ENCODE measurements around the gene SETDB1. TPM values are rescaled to one million over a fixed set of nuclear protein-coding genes. Genes with fewer than 3 reads are reported as not detected.
A peak's percentile ranks its signal among the peaks of the same experiment; 100 is the strongest.

SETDB1 gene
- total and polyA plus RNA-seq, 2 of the 13 experiments (the other 11 are each of a cell fraction or from before 2014, with no cell fraction given): 33.1 to 34.6 TPM

DNA sequence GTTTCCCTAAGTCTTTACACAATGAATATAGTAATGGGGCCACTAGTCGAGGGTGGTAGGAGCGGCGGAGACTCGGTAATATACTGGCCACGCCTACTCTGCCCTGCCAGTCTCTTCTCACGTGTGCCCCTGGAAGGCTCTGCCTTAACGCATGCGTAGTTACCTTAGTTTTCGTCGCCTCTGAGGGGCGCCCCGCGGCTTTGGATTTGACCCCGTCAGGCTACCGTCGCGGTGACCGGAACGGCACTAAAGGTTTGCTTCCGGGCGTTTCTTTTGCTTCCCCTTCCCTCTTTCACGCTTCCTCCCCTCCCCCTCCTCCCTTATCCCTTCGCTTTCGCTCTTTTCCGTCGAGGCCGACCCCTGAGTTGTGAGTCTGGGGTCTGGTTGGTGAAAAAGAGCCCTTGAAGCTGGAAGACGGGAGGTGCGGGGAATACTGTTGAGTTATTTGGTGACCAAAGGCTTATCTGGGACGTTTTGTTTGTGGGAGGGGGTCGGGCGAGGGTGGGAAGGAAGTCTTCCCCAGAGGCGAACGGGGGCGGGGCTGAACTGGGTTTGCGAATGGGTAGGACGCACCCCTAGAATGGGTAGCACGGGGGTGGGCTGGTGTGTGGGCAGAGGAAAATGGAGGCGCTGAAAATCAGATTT, at the start of gene SETDB1 (continued):
- TF ChIP-seq, protein P1, sequence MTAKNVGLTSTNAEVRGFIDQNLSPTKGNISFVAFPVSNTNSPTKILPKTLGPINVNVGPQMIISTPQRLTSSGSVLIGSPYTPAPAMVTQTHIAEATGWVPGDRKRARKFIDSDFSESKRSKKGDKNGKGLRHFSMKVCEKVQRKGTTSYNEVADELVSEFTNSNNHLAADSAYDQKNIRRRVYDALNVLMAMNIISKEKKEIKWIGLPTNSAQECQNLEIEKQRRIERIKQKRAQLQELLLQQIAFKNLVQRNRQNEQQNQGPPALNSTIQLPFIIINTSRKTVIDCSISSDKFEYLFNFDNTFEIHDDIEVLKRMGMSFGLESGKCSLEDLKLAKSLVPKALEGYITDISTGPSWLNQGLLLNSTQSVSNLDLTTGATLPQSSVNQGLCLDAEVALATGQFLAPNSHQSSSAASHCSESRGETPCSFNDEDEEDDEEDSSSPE (CRISPR knock-in tag; IDR thresholded peaks at IDR 0.05): peak; percentile 78
- TF ChIP-seq ZNF292 (CRISPR knock-in tag; IDR thresholded peaks at IDR 0.05; ENCODE audit: borderline replicate concordance, low read depth): no peak
- TF ChIP-seq, protein P2, sequence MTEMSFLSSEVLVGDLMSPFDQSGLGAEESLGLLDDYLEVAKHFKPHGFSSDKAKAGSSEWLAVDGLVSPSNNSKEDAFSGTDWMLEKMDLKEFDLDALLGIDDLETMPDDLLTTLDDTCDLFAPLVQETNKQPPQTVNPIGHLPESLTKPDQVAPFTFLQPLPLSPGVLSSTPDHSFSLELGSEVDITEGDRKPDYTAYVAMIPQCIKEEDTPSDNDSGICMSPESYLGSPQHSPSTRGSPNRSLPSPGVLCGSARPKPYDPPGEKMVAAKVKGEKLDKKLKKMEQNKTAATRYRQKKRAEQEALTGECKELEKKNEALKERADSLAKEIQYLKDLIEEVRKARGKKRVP (CRISPR knock-in tag; IDR thresholded peaks at IDR 0.05): peak in 1 of 2 experiments; percentile 51; a peak in 1 of 4 replicates
- peak; percentile 90 for TF ChIP-seq PRPF4 (IDR thresholded peaks at IDR 0.05; ENCODE audit: low read depth, low read length, poor library complexity, severe bottlenecking)
- TF ChIP-seq ZNF883 (CRISPR knock-in tag; IDR thresholded peaks at IDR 0.05; ENCODE audit: not compliant biosample characterization): no peak
- peak; percentile 85 for TF ChIP-seq PHF8 (CRISPR knock-in tag; IDR thresholded peaks at IDR 0.05)
- peak; percentile 88 for TF ChIP-seq ELF1 (CRISPR knock-in tag; IDR thresholded peaks at IDR 0.05)
- TF ChIP-seq, protein P3, sequence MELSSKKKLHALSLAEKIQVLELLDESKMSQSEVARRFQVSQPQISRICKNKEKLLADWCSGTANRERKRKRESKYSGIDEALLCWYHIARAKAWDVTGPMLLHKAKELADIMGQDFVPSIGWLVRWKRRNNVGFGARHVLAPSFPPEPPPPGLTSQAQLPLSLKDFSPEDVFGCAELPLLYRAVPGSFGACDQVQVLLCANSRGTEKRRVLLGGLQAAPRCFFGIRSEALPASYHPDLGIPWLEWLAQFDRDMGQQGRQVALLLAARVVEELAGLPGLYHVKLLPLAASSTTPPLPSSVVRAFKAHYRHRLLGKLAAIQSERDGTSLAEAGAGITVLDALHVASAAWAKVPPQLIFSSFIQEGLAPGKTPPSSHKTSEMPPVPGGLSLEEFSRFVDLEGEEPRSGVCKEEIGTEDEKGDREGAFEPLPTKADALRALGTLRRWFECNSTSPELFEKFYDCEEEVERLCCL (CRISPR knock-in tag; IDR thresholded peaks at IDR 0.05; ENCODE audit: borderline replicate concordance): no peak
- no peak for TF ChIP-seq RFXANK (CRISPR knock-in tag; IDR thresholded peaks at IDR 0.05)
- no peak for TF ChIP-seq SNAI1 (CRISPR knock-in tag; IDR thresholded peaks at IDR 0.05; ENCODE audit: borderline replicate concordance)
- TF ChIP-seq, protein P4, sequence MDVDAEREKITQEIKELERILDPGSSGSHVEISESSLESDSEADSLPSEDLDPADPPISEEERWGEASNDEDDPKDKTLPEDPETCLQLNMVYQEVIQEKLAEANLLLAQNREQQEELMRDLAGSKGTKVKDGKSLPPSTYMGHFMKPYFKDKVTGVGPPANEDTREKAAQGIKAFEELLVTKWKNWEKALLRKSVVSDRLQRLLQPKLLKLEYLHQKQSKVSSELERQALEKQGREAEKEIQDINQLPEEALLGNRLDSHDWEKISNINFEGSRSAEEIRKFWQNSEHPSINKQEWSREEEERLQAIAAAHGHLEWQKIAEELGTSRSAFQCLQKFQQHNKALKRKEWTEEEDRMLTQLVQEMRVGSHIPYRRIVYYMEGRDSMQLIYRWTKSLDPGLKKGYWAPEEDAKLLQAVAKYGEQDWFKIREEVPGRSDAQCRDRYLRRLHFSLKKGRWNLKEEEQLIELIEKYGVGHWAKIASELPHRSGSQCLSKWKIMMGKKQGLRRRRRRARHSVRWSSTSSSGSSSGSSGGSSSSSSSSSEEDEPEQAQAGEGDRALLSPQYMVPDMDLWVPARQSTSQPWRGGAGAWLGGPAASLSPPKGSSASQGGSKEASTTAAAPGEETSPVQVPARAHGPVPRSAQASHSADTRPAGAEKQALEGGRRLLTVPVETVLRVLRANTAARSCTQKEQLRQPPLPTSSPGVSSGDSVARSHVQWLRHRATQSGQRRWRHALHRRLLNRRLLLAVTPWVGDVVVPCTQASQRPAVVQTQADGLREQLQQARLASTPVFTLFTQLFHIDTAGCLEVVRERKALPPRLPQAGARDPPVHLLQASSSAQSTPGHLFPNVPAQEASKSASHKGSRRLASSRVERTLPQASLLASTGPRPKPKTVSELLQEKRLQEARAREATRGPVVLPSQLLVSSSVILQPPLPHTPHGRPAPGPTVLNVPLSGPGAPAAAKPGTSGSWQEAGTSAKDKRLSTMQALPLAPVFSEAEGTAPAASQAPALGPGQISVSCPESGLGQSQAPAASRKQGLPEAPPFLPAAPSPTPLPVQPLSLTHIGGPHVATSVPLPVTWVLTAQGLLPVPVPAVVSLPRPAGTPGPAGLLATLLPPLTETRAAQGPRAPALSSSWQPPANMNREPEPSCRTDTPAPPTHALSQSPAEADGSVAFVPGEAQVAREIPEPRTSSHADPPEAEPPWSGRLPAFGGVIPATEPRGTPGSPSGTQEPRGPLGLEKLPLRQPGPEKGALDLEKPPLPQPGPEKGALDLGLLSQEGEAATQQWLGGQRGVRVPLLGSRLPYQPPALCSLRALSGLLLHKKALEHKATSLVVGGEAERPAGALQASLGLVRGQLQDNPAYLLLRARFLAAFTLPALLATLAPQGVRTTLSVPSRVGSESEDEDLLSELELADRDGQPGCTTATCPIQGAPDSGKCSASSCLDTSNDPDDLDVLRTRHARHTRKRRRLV (CRISPR knock-in tag; IDR thresholded peaks at IDR 0.05): no peak
- peak; percentile 29 for TF ChIP-seq SKI (IDR thresholded peaks at IDR 0.05; ENCODE audit: partially characterized antibody)
- TF ChIP-seq BORCS8-MEF2B (CRISPR knock-in tag; IDR thresholded peaks at IDR 0.05): peak; percentile 42; the same call in 1 of the 2 replicates
- TF ChIP-seq TBX2 (CRISPR knock-in tag; IDR thresholded peaks at IDR 0.05; ENCODE audit: borderline replicate concordance): peak; percentile 77
- no peak for TF ChIP-seq NFE2L1 (CRISPR knock-in tag; IDR thresholded peaks at IDR 0.05; ENCODE audit: borderline replicate concordance)
- TF ChIP-seq NBN (conservative IDR thresholded peaks at IDR 0.05): no peak
- TF ChIP-seq ZFP1 (CRISPR knock-in tag; IDR thresholded peaks at IDR 0.05): peak; percentile 64
- TF ChIP-seq EED (CRISPR knock-in tag; IDR thresholded peaks at IDR 0.05): no peak
- TF ChIP-seq, protein P5, sequence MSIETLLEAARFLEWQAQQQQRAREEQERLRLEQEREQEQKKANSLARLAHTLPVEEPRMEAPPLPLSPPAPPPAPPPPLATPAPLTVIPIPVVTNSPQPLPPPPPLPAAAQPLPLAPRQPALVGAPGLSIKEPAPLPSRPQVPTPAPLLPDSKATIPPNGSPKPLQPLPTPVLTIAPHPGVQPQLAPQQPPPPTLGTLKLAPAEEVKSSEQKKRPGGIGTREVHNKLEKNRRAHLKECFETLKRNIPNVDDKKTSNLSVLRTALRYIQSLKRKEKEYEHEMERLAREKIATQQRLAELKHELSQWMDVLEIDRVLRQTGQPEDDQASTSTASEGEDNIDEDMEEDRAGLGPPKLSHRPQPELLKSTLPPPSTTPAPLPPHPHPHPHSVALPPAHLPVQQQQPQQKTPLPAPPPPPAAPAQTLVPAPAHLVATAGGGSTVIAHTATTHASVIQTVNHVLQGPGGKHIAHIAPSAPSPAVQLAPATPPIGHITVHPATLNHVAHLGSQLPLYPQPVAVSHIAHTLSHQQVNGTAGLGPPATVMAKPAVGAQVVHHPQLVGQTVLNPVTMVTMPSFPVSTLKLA (IDR thresholded peaks at IDR 0.05): peak; percentile 70; the same call in 1 of the 2 replicates
- no peak for TF ChIP-seq REL (CRISPR knock-in tag; conservative IDR thresholded peaks at IDR 0.05)
